Smooth muscle cell (in vitro differentiated cells): ENCODE measurements around the gene ESRRA. TPM values are rescaled to one million over a fixed set of nuclear protein-coding genes. Genes with fewer than 3 reads are reported as not detected.
A peak's percentile ranks its signal among the peaks of the same experiment; 100 is the strongest.

Source experiments
- DNase-seq: peaks from one replicate; lab custom pipeline; 2025; ENCODE audit not compliant: unreplicated experiment; lab: John Stamatoyannopoulos, UW
- H2AFZ ChIP-seq: fragments of 200-600 bp; sonication (generic); 2 replicates; pipeline ENCODE4 v1.6.0; 2016; ENCODE audit warnings: antibody characterized with exemption, low read depth, mild to moderate bottlenecking
- H3F3A ChIP-seq: fragments of 200-600 bp; sonication (generic); 2 replicates; pipeline ENCODE4 v1.6.0; 2017; ENCODE audit warnings: antibody characterized with exemption, low read depth
- H3K27ac ChIP-seq: fragments of 200-600 bp; sonication (generic); 2 replicates; pipeline ENCODE4 v1.5.1; 2016; ENCODE audit warnings: low read depth, mild to moderate bottlenecking
- H3K27me3 ChIP-seq: fragments of 200-600 bp; sonication (generic); 2 replicates; pipeline ENCODE4 v1.6.1; 2016; ENCODE audit warnings: low read depth, mild to moderate bottlenecking
- H3K36me3 ChIP-seq: fragments of 200-600 bp; sonication (generic); 2 replicates; pipeline ENCODE4 v1.5.1; 2016; ENCODE audit warnings: low read depth
- H3K4me1 ChIP-seq: fragments of 200-600 bp; sonication (generic); 2 replicates; pipeline ENCODE4 v1.5.1; 2016; ENCODE audit warnings: low read depth
- H3K4me2 ChIP-seq: fragments of 200-600 bp; sonication (generic); 2 replicates; pipeline ENCODE4 v1.6.0; 2016; ENCODE audit warnings: mild to moderate bottlenecking
- H3K4me3 ChIP-seq: fragments of 200-600 bp; sonication (generic); 2 replicates; pipeline ENCODE4 v1.5.1; 2016; ENCODE audit warnings: mild to moderate bottlenecking
- H3K79me2 ChIP-seq: fragments of 200-600 bp; sonication (generic); 2 replicates; pipeline ENCODE4 v1.6.0; 2016; ENCODE audit warnings: low read depth, mild to moderate bottlenecking
- H3K9ac ChIP-seq: fragments of 200-600 bp; sonication (generic); 2 replicates; pipeline ENCODE4 v1.6.0; 2016; ENCODE audit warnings: low read depth
- H3K9me3 ChIP-seq: fragments of 200-600 bp; sonication (generic); replicated peaks from 2 replicates; pipeline ENCODE4 v1.5.1; 2016; ENCODE audit warnings: low read depth
- H4K20me1 ChIP-seq: fragments of 200-600 bp; sonication (generic); 2 replicates; pipeline ENCODE4 v1.6.0; 2016; ENCODE audit warnings: low read depth
- CTCF ChIP-seq: fragments of 200-600 bp; sonication (generic); IDR thresholded peaks from 2 replicates; pipeline ENCODE4 v1.5.1; 2017; ENCODE audit warnings: borderline replicate concordance, mild to moderate bottlenecking, antibody characterized with exemption; ENCODE audit not compliant: insufficient read depth, poor library complexity, severe bottlenecking
- WGBS: methylation state at CpG from one replicate; pipeline ENCODE4 v1.1.7; 2016; ENCODE audit warnings: low lambda C conversion rate; 5-methylcytosine and 5-hydroxymethylcytosine counted together
- polyA plus RNA-seq: library from polyadenylated mRNA; unstranded; fragments of >200 nt; fragmentation: Nextera tagmentation; extraction: Ambion mirVana; gene quantifications from 2 replicates; pipeline ENCODE4 v1.2.1, GENCODE V29; 2016
- total RNA-seq: library from RNA; depleted of rRNA; stranded (reverse); fragments of >200 nt; gene quantifications from 2 replicates; pipeline ENCODE4 v1.2.3, GENCODE V29; 2014

Gene ESRRA
- total RNA-seq = 7.7 and 8.0 TPM in 2 replicates
- 16.7 and 29.4 TPM in 2 replicates for polyA plus RNA-seq

- Histone ChIP-seq H3K4me1 (peaks cover 10% of the 10 kb centered on the region), H3K4me3 (peak within 1 kb of the TSS; percentile 82)
- no peak for TF ChIP-seq CTCF
Observed at GRCh38 chr11:64305075-64305690, at the start of gene ESRRA. ESRRA (plus strand) TSS chr11:64305524; CDS start chr11:64307180, 1,656 bp downstream.

GRCh38 chr11:64256300-64256699 lies 49.0 kb upstream of the ESRRA start:
- H3K4me1 ChIP-seq = no peaks in the 10 kb centered on the region
- DNase-seq = no peak
- H3F3A ChIP-seq = no peaks in the 10 kb centered on the region
- H3K36me3 ChIP-seq = no peaks in the 10 kb centered on the region
- no peaks in the 10 kb centered on the region for H3K27me3 ChIP-seq
- H4K20me1 ChIP-seq = peaks cover 30% of the 10 kb centered on the region
- H3K79me2 ChIP-seq = peaks cover 8% of the 10 kb centered on the region
- no peak overlapping the region for H3K4me2 ChIP-seq
- no peak overlapping the region for H2AFZ ChIP-seq
- no peaks in the 10 kb centered on the region for H3K9me3 ChIP-seq
- H3K27ac ChIP-seq = no peak overlapping the region
- 96% methylated on average over 15 of the region's 15 CpGs for WGBS
- TF ChIP-seq CTCF = no peak
- H3K4me3 ChIP-seq = no peak overlapping the region
- H3K9ac ChIP-seq = no peak overlapping the region

More at GRCh38 chr11:64305075-64305690, at the start of gene ESRRA:
- H3K27ac ChIP-seq = peak within 1 kb of the TSS; percentile 83
- peaks cover 27% of the 10 kb centered on the region for H3K79me2 ChIP-seq
- DNase-seq = peak; percentile 98
- WGBS = under 1% methylated on average over 29 of the region's 81 CpGs
- peak within 1 kb of the TSS; percentile 99 for H3K4me2 ChIP-seq
- no peaks in the 10 kb centered on the region for H3K9me3 ChIP-seq
- H3K27me3 ChIP-seq = peaks cover 7% of the 10 kb centered on the region
- peak within 1 kb of the TSS; percentile 60 for H3K9ac ChIP-seq
- H2AFZ ChIP-seq = peak within 1 kb of the TSS; percentile 62
- H4K20me1 ChIP-seq = peaks cover 7% of the 10 kb centered on the region
- no peaks in the 10 kb centered on the region for H3K36me3 ChIP-seq
- no peaks in the 10 kb centered on the region for H3F3A ChIP-seq

GRCh38 chr11:64258356-64258755 lies 47.0 kb upstream of the ESRRA start:
- H3K4me1 ChIP-seq = no peaks in the 10 kb centered on the region
- H3F3A ChIP-seq = no peaks in the 10 kb centered on the region
- H4K20me1 ChIP-seq = peaks cover 20% of the 10 kb centered on the region
- no peak for DNase-seq
- 92% methylated on average over 21 of the region's 24 CpGs for WGBS
- H3K4me3 ChIP-seq = no peak overlapping the region
- H2AFZ ChIP-seq = no peak overlapping the region
- H3K79me2 ChIP-seq = no peaks in the 10 kb centered on the region
- no peak overlapping the region for H3K9ac ChIP-seq
- no peaks in the 10 kb centered on the region for H3K9me3 ChIP-seq
- no peak overlapping the region for H3K4me2 ChIP-seq
- no peak overlapping the region for H3K27ac ChIP-seq
- no peak for TF ChIP-seq CTCF
- no peaks in the 10 kb centered on the region for H3K36me3 ChIP-seq
- no peaks in the 10 kb centered on the region for H3K27me3 ChIP-seq
